GM18511 (cell line): ENCODE measurements around the gene CTNNA3.

Experiments used
- ATAC-seq: cut with Tn5 transposase; IDR thresholded peaks from one replicate; pipeline ENCODE4 v1.9.1; 2021; ENCODE audit warnings: mild to moderate bottlenecking, moderate library complexity; ENCODE audit not compliant: unreplicated experiment

CTNNA3 gene

DNA sequence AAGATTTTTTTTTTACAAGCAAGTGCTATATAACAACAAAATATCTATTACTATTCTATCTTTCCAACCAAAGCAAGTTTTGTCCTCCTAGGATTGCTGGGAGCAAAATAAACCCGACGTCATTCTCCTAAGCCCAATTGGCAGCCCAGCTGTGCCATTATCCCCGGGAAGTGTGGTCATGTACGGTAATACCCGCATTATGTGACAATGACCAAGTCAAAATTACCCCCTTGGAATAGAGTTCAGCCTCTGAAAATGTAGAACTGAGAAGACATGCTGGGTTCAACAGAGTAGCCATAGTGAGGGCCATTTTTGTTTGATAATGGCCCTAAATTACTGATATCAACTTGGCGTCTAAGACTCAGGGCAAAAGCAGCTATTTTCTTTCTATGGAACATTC is 554.7 kb downstream of the CTNNA3 start:
- no peak for ATAC-seq

- no peak for ATAC-seq
These were observed 555.4 kb downstream of the CTNNA3 start for GRCh38 chr10:67140641-67141040.

- no peak for ATAC-seq
These were observed 568.6 kb downstream of the CTNNA3 start for GRCh38 chr10:67127441-67127840.

DNA sequence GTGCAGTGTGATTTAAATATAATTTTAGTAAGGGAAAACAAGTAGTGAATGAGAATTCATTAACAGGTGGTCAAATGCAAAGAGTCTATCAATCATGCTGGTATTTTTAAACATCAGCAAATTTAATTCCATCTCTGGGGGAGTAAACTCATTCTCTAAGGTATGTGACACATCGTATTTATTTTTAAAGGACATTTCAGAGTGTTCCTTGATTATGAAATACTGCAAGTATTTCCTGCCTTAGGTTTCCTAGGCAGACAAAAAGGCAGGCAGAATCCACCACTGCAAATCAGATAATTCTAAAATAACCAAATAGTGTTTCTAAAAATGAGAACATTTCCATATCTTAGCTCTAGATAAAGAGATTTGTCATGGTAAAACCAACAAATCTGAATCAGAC is 576.3 kb downstream of the CTNNA3 start:
- no peak for ATAC-seq

GRCh38 chr10:67115972-67116371 is 580.0 kb downstream of the CTNNA3 start:
- no peak for ATAC-seq

DNA sequence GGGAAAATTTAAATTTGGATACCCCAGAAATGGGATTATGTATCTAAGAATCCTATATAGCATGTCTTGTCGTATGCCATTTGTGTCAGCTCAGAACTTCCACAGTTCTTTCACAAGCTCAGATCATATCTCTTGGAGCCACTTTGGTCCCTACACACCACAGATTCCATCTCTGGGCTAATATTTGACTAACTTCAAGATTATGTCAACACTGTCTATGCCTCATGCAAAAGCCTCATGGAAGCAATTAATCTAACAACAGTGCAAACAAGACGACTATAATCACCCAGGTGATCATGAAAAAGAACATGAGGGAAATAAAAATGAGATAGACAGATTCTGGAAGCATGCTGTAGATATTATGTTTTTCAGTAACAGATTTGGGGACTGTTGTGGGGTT is 581.0 kb downstream of the CTNNA3 start:
- no peak for ATAC-seq

GRCh38 chr10:67112765-67113164 is 583.2 kb downstream of the CTNNA3 start:
- no peak for ATAC-seq

GRCh38 chr10:67110286-67110685 is 585.7 kb downstream of the CTNNA3 start:
- ATAC-seq = no peak

DNA sequence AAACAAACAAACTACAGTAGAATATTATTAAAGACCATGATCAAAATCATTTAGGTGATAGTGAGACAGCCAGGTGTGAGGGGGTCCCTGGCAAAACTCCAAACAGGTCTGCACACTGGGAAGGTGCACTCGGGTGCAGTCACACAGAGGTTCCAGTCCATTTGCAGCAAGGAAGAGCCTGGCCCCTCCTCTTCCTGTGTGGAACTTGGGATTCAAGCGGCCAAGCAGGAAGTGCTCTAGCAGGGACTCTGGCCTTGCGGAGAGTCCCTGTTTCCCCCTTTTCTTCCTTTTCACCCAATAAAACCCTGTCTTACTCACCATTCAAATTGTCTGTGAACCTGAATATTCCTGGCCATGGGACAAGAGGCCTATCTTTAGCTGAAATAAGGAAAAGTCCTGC is 588.3 kb downstream of the CTNNA3 start:
- no peak for ATAC-seq

GRCh38 chr10:67100951-67101350 is 595.0 kb downstream of the CTNNA3 start:
- no peak for ATAC-seq

- no peak for ATAC-seq
These were observed 597.5 kb downstream of the CTNNA3 start for GRCh38 chr10:67098461-67098860.

GRCh38 chr10:67095531-67095930 is 600.5 kb downstream of the CTNNA3 start:
- no peak for ATAC-seq

GRCh38 chr10:67088036-67088435 is 608.0 kb downstream of the CTNNA3 start:
- ATAC-seq = no peak

DNA sequence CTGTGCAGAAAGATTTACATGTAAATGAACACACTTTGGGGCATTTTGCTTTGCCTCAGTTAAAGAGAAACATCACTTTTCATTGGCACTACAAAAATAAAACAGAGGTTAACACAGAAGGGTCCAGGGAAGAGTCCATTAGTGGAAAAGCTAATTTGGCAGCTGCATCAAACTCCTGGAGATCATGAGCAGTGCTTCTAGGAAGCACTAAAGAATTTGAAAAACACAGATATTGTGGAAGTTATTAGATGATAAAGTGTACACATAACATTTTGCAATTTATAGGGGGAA is 608.9 kb downstream of the CTNNA3 start:
- no peak for ATAC-seq

DNA sequence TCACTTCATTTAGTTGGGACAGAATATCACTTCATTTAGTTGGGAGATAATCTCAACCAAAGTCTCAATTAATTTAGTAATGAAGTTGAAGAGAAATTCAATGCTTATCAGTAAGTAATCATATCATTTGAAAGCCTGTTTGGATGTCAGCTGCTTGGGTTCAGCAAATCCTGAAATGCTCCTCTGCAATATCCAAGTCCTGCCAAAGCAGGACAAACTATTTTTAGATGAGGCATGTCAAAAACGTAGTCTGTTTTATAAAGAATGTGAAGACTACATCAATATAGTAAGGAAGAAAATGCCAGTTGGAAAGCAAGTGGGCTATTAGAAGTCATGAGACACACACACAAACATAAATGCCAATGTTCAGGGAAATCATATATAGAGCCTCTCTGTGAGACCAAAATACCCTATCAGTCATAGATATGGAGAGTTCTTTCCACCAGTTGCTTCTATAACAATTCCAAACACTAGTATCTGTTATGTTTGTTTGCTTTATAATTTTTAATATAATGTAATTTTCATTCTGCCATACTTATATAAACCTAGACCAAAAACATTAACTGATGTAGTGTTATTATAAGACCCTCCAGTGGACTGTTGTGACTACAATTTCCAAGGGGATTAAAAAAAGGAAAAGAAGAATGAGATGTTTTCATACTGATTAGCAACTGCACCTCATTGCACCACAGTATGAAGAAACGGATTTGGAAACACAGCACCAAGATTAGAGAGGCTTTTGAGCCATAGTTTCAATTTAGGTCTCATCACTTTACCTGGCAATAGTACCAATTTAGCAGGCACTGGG is 609.5 kb downstream of the CTNNA3 start:
- ATAC-seq = no peak

GRCh38 chr10:67079126-67079525 is 616.9 kb downstream of the CTNNA3 start:
- no peak for ATAC-seq

- ATAC-seq = no peak
These were observed 618.6 kb downstream of the CTNNA3 start for GRCh38 chr10:67077376-67077775.

- ATAC-seq = no peak
These were observed 619.9 kb downstream of the CTNNA3 start for GRCh38 chr10:67076144-67076543.

DNA sequence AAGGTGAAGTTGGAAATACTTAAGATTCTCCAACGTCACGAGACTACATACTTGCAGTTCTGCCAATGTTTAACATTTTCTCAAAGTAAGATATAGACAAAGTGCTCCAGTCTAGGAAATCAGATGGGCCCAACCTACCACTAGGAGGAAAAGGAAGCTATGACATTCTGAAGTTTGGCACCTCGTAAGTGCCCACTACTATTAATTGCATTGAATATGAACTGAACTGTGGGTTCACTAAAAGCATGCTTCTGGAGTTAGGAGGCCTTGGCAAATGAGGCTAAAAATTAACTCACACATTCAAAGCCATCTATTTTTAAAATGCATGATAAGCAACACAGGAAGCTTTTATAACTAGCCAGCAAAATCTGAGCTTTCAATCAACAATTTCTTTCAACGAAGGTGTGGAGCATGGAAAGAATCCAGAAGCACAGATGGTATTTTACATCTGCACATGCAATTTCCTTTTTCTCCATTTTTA is 620.5 kb downstream of the CTNNA3 start:
- no peak for ATAC-seq

DNA sequence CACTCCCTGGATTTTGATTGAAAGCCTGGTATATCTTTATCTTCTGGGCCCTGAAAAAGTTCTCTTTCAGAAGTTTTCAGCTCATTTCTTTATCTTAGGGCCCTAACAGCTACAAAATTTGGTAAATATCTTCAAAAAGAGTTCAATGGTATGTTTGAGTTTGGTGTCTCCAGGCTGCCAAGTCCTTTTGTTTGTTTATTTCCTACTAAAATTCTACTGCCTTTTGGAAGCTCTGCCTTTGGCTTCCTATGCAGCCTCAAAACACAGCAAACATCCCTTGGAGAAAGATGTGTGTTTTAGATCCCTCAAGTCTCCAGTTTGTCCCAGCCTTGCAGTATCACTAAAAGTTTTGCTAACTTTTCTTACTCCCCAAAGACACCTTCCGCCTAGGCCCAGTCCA is 623.3 kb downstream of the CTNNA3 start:
- no peak for ATAC-seq

DNA sequence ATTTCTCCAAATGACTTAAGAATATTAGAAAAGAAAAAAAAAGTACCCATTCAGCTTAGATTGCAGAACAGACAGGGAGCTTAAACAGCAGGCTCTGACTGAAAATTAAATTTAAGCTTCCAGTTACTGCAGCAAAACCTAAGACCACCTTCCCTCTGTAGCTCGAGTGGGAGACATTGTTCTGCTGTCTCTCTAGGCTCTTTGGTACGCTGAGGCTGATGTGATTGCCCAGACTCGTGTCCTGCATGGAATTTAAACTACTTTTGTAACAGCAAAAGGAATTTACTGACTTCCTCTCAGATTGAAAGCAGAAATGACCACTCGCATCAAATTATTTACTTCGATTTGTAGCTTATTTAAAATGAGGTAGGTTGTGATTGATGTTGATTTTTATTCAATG is 645.6 kb downstream of the CTNNA3 start:
- no peak for ATAC-seq

- ATAC-seq = no peak
These were observed 646.0 kb downstream of the CTNNA3 start for GRCh38 chr10:67049988-67050387.

- ATAC-seq = no peak
These were observed 649.5 kb downstream of the CTNNA3 start for GRCh38 chr10:67046507-67046906.
